ENCODE measurements around the gene TUFM. TPM values are rescaled to one million over a fixed set of nuclear protein-coding genes. Genes with fewer than 3 reads are reported as not detected.
A peak's percentile ranks its signal among the peaks of the same experiment; 100 is the strongest.

Gene TUFM
- total RNA-seq (2021) (233 to 296 TPM (median 252 TPM) in 3 replicates), Bru-seq, nascent RNA (percentile 87 among the genes with signal in this experiment)
- long read RNA-seq, experiment 1, transcript TUFM-201 (10 exons, 2,071 nt) = major isoform, 744 of 853 reads
- long read RNA-seq, experiment 1, partial matches to known transcripts = 43 of 853 reads
- long read RNA-seq, experiment 1, other reads (novel, unspliced or antisense) = 62 of 853 reads
- long read RNA-seq, experiment 2, transcript TUFM-204 (3 exons, 814 nt) = minor isoform, 12 of 421 reads
- long read RNA-seq, experiment 2, transcript TUFM-201 (10 exons, 2,071 nt) = major isoform, 273 of 421 reads
- long read RNA-seq, experiment 2, partial matches to known transcripts = 91 of 421 reads
- long read RNA-seq, experiment 2, other reads (novel, unspliced or antisense) = 45 of 421 reads
- long read RNA-seq, experiment 3, transcript TUFM-201 (10 exons, 2,071 nt) = major isoform, 1,066 of 1,173 reads
- long read RNA-seq, experiment 3, partial matches to known transcripts = 26 of 1,173 reads
- long read RNA-seq, experiment 3, other reads (novel, unspliced or antisense) = 81 of 1,173 reads

GRCh38 chr16:28846080-28846932, at the start of gene TUFM:
Gene TUFM, minus strand, starts transcription at chr16:28846348. Its CDS starts 79 bp downstream, at chr16:28846269.
- POLR2A ChIA-PET = interaction anchor here (0.5 to 1.8 kb wide), 4 partner anchors 17 to 35 kb away, joined by 3 to 10 read pairs (median 6); partner anchors contain the start of genes ATXN2L and SH2B1
- no peaks in the 10 kb centered on the region; the same call in 1 of the 2 replicates for H3K27me3 Mint-ChIP-seq (ENCODE audit: low read depth)
- CTCF ChIA-PET = interaction anchor here (0.5 to 2.5 kb wide), 15 partner anchors 9 to 131 kb away, joined by 3 to 19 read pairs (median 4); partner anchors contain the start of genes ATXN2L, NFATC2IP, SH2B1 and SPNS1
- ATAC-seq (peak; percentile 96), DNase-seq (ENCODE audit: low spot score) (peak; percentile 99)
- H3K4me3 Mint-ChIP-seq = peak within 1 kb of the TSS; percentile 98
- H3K9me3 Mint-ChIP-seq = no peaks in the 10 kb centered on the region
- peaks cover 14% of the 10 kb centered on the region for H3K4me1 Mint-ChIP-seq
- peaks cover 40% of the 10 kb centered on the region for H3K36me3 Mint-ChIP-seq
- peak within 1 kb of the TSS; percentile 96 for H3K27ac Mint-ChIP-seq
- TF ChIP-seq SMAD3 (CRISPR knock-in tag; IDR thresholded peaks at IDR 0.05; ENCODE audit: borderline replicate concordance) = 0 out of 2 replicates have a peak, but pooled peaks have one; percentile 33
- TF ChIP-seq JAZF1 (CRISPR knock-in tag; IDR thresholded peaks at IDR 0.05) = no peak
- no peak for TF ChIP-seq ATF3 (CRISPR knock-in tag; conservative IDR thresholded peaks at IDR 0.05)
- no peak for TF ChIP-seq MYBL2 (CRISPR knock-in tag; IDR thresholded peaks at IDR 0.05)
- no peak for TF ChIP-seq AFF4 (CRISPR knock-in tag; IDR thresholded peaks at IDR 0.05; ENCODE audit: borderline replicate concordance)
- TF ChIP-seq ZNF423 (CRISPR knock-in tag; IDR thresholded peaks at IDR 0.05) = no peak
- TF ChIP-seq ZBTB21 (CRISPR knock-in tag; IDR thresholded peaks at IDR 0.05; ENCODE audit: borderline replicate concordance) = peak; percentile 83; the same call in 1 of the 2 replicates
- no peak for TF ChIP-seq SMAD4 (CRISPR knock-in tag; IDR thresholded peaks at IDR 0.05)
- TF ChIP-seq FOXK1 (CRISPR knock-in tag; IDR thresholded peaks at IDR 0.05) = peak; percentile 91
- peak; percentile 54 for TF ChIP-seq NFYB (CRISPR knock-in tag; conservative IDR thresholded peaks at IDR 0.05; ENCODE audit: low read depth)
- 0 out of 2 replicates have a peak, but pooled peaks have one; percentile 17 for TF ChIP-seq ZNF317 (CRISPR knock-in tag; IDR thresholded peaks at IDR 0.05; ENCODE audit: borderline replicate concordance, low read depth)
- TF ChIP-seq FOXP1 (CRISPR knock-in tag; IDR thresholded peaks at IDR 0.05; ENCODE audit: borderline replicate concordance) = peak; percentile 42
- TF ChIP-seq ESRRA (CRISPR knock-in tag; IDR thresholded peaks at IDR 0.05; ENCODE audit: borderline replicate concordance) = no peak
- no peak for TF ChIP-seq MXD4 (CRISPR knock-in tag; IDR thresholded peaks at IDR 0.05; ENCODE audit: borderline replicate concordance)
- no peak for TF ChIP-seq ELF4 (CRISPR knock-in tag; IDR thresholded peaks at IDR 0.05; ENCODE audit: low read depth)
- no peak for TF ChIP-seq PREB (CRISPR knock-in tag; IDR thresholded peaks at IDR 0.05; ENCODE audit: borderline replicate concordance)
- no peak for TF ChIP-seq ZNF512 (CRISPR knock-in tag; IDR thresholded peaks at IDR 0.05; ENCODE audit: borderline replicate concordance)
- no peak for TF ChIP-seq ZNF138 (CRISPR knock-in tag; conservative IDR thresholded peaks at IDR 0.05)
- no peak for TF ChIP-seq IRF2 (CRISPR knock-in tag; IDR thresholded peaks at IDR 0.05; ENCODE audit: borderline replicate concordance, low read depth)
- peak; percentile 61; the same call in 1 of the 2 replicates for TF ChIP-seq TEAD1 (CRISPR knock-in tag; IDR thresholded peaks at IDR 0.05)
- TF ChIP-seq ZNF416 (CRISPR knock-in tag; IDR thresholded peaks at IDR 0.05) = no peak
- TF ChIP-seq MAX (CRISPR knock-in tag; IDR thresholded peaks at IDR 0.05) = peak; percentile 80
- TF ChIP-seq E2F1 (CRISPR knock-in tag; IDR thresholded peaks at IDR 0.05) = no peak; the same call in 1 of the 2 replicates
- no peak for TF ChIP-seq ZNF263 (CRISPR knock-in tag; IDR thresholded peaks at IDR 0.05; ENCODE audit: low read depth)

Data from WTC11 (cell line).